GM18873 (cell line): Measurements from ENCODE around the gene COA8.

Source experiments
- ATAC-seq: cut with Tn5 transposase; IDR thresholded peaks from one replicate; pipeline ENCODE4 v1.9.1; 2021; ENCODE audit warnings: mild to moderate bottlenecking, moderate library complexity, moderate number of reproducible peaks; ENCODE audit not compliant: unreplicated experiment, low FRiP score

Gene COA8

DNA sequence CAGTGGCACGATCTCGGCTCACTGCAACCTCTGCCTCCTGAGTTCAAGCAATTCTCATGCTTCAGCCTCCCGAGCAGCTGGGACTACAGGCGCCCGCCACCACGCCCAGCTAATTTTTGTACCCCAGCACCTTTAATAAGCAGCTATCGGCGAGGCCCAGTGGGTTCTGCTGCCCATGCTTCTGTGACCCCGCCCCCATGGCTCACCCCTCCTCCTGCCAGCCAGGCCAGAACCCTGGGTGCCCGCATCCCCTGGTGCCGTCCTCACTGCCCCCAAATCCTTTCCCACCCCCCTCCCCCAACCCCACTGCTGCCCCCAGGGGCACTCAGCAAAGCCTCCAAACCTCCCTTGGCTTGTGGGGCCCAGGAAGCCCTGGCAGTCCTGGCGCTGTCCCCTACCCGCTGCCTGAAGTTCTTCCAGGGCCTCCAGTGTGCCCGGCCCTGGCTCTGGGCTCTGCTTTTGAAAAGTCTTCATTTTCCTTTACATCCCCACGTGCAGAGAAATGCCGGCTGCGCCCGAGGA, 14.8 kb upstream of the COA8 start:
- ATAC-seq: no peak

DNA sequence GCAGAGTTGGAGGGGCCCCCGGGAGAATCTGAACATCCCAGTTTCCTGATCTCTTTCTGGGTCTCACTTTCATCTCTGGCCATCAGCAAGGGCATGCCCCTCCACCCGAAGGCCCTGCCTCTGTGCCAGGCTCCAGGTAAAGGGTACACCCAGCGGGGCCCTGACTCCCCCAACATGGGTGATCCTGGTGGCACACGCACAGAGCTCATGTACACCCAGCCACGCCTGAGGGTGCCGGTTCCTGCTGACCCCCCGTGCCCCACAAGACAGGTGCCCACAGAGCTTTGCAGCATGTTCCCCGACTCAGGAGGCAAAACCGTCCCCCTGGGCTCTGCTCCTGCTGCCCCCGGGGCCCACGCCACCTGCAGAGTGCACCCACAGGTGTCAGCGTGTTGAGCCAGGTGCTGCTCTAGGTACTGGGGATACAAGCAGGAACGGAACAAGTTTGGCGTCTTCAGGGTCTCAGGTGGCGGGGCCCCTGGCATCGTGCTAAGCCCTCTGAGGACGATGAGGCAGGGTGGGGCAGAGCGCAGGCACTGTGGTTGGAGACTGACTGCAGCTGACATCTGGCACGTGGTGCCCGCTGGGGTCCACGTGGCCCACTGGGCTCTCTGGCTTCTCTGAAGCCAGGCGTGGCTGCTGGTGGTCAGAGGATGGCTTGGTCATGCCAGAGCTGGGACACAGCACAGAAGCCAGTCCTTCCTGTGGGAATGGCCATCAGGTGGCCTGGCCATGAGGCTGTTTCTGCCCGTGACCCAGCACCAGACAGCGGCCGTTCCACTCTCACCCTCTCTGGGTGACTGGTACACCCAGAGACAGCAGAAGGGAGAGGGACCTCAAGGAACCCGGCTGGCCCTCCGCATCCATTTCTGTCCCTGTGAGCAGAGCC, 14.1 kb upstream of the COA8 start:
- ATAC-seq: no peak

DNA sequence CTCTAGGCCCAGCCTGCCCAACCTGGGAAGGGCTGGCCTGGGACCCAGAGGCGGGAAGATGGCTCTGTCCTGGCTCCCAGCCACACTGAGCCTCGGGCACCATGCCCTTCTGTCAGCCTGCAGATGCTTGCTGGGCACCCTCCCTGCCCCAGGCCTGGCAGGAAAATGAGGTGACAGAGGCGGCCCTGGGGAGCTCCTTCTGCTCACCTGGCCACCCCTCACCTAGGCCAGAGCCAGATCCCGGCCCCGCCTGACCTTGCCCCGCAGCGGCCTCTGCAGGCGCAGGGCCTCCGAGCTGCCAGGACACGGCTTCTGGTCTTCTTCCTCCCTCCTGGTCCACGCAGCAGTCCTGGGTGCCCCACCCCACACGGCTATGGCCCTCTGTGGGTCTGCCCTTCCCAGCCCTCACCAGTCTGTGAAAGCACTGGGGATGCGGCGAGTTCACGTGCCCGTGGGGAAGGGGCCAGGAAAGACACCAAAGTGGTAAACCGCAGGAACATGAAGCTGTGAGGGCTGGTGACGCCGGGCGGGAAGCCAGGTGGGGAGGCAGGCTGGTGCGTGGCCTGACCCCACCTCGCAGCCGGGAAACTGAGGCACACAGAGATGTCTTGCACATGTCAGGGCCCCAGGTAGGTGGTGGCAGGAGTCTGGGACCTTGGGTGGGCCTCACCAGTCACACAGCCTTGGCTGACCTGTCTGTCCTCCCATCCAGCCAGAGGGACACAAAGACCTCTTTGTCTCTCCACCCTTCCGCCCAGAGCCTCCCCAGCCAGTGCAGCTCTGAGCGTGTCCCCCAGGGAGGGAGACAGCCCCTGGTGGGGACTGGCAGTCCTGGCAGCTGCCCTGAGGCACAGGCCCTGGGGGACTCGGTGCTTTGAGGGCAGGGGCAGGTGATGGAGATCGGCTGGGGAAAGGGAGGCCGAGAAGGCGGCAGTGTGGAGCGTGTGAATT, 13.1 kb upstream of the COA8 start:
- no peak for ATAC-seq

DNA sequence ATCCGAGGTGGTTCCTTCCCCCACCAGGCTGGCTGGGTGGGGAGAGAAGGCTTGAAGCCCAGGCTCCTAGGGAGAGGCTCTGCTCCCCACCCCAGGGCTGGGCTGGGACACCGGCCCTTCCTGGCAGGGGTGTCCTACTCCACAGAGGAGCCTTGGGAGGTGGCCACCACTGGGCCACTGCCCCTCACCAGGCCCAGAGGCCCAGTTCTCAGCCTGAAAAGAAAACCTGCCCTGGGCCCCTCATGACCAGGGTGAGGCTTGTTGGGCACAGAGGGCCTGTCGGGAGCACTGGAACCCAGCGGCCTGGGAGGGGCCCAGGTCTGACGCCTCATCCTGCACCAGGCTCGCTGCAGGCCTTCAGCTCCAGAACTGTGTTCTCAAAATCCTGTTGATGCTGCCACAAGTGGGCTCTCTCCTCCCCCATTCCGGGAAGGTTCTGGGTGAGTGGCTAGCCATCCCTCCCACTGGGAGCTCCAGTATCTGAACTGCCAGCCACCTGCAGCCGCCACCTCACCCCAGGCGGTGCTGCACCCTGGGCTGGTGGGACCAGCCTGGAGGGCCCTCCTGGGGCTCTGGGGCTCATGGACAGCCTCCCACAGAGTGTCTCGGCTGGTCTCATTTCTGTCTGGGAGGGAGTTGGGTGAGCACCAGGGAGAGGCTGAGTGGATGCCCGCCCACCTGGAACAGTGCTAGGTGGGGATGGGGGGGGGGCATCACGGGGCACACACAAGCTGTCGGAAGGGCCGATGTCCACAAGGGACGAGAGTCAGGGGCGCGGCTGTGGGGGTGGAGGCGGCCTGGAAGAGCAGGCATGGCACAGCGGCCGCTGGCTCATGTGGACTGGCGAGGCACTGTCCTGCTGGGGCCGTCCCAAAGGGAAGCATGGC, 12.1 kb upstream of the COA8 start:
- no peak for ATAC-seq

DNA sequence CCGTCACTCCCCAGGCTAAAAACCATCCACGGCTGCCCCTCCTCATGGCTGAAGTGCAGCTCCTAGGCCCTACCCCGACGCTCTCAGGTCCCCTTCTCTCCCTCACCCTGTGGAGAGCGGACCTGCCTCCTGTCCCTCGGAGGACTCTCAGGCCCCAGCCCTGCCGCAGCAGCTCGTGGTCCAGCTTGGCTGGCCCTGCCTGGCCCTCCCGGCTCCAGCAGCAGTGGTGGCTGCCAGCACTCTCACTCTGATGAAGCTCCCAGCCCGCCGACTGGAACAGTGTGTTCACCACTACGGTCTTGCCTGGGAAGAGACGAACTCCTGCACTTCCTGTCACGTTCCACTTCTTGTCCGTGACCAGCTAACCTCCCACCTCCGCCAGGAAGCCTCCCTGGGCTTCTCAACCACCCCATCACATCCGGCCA, 11.4 kb upstream of the COA8 start:
- ATAC-seq: no peak

DNA sequence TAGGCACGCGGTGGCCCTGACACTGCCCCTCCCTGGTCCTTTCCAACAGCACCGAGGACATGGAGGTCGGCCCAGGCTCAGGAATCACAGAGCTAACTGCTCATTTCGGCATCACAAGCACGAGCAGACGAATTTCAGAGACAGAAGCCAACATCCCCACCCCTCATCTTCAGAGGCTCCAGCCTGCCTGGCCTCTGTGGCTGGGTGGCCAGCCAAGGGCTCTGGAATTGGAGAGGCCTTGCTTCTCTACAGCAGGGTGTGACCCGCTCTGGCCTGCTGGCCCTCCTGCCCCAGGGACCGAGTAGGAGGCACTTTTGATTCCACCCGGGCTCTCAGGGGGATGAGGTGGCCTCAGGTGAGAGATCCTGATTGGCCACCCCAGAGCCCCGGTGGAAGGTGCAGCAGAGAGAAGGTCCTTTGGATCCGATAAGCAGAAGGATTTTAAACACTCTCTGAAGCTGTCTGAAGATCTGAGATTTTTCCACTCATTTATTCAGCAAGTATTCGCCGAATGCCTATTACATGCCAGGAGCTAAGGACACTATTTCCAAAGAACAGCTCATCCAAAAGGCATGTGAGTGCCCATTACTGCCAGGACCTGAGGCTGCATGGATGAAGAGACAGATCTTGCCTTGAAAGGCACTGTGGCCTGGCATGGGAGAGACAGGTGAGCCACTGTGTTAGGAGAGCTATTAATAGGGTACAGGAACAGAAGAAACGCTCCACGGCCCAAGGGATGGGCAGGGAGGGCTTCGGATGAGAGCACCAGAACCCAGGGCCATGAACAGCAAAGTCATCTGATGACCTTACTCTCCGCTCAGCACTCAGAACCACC, 10.5 kb upstream of the COA8 start:
- no peak for ATAC-seq

DNA sequence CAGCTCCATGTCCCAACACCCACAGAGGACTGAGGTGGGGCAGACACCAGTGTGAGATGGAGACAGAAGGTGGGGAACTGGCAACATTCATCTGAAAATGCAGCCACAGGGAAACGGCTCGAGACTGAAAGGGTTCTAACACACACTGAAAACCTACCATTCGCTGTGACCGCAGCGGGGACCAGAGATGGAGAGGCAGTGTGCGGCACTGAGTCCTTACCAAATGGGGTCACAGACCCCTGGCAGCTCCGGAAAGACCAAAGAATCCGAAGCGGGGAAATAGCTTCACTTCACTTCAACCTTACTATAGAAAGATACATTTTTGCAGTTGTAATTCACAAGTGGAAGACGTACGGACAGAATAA, 9.9 kb upstream of the COA8 start:
- ATAC-seq: no peak

DNA sequence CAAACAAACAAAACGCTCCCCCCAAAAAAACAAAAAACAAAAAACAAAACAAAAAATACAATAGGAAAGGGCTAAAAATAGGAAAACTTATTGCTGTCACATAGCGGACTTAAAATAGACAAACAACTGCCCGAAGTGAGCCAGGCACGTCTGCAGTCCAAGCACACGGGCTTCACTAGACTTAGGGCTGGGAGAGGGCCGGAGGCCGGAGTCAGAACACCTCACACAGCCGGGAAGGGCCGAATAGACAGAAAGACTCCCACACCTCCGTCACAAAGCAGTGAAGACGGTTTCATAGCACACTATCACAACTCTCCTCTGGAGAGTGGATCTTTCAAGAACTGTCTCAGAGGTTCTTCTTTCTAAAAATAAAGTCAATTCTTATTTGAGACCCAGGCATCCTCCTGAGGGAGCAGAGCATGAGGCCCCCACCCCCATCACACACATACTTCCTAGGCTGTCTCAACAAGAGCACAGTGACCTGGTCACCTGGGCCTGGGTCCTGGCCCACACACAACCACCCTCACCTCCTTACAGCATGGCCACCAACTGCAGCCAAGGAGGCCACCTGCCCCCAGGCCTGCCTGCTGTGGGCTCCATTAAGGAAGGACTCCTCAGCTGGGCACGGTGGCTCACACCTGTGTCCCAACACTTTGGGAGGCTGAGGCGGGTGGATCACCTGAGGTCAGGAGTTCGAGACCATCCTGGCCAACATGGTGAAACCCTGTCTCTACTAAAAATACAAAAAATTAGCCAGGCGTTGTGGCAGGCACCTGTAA, 7.0 kb upstream of the COA8 start:
- no peak for ATAC-seq

DNA sequence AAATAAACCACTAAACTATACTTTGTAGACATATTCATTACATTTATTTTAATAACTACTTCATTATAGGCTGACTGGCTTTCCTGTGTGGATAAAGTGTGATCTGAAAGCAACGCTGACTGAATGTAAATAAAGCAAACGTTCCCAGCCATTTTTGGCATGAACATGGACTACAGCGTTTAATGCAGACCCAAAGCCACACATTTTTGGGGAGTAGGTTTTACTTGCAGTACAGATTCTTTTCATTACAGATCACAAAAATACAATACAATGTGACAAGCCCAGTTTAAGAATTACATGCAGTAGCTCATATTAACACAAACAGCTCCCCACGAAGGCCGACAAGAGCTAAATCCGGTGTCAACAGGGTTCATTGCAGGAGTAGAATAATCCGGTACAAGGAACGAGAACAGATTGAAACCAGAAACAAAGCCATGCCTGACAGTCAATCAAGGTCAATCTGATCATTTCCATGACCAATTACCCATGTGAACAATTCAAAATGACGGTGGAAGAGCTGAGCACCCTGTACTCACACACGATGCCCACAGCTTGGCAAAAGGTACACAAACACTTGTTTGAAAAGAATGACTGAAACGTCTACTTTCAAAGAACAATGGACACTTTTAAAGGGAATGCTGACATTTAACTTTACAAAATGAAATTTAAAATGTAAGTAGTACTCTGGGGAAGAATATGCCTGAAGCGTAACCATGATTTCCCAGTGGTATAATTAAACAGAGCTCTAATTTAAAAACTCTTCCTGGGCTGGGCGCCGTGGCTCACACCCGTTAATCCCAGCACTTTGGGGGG, 5.6 kb upstream of the COA8 start:
- no peak for ATAC-seq

DNA sequence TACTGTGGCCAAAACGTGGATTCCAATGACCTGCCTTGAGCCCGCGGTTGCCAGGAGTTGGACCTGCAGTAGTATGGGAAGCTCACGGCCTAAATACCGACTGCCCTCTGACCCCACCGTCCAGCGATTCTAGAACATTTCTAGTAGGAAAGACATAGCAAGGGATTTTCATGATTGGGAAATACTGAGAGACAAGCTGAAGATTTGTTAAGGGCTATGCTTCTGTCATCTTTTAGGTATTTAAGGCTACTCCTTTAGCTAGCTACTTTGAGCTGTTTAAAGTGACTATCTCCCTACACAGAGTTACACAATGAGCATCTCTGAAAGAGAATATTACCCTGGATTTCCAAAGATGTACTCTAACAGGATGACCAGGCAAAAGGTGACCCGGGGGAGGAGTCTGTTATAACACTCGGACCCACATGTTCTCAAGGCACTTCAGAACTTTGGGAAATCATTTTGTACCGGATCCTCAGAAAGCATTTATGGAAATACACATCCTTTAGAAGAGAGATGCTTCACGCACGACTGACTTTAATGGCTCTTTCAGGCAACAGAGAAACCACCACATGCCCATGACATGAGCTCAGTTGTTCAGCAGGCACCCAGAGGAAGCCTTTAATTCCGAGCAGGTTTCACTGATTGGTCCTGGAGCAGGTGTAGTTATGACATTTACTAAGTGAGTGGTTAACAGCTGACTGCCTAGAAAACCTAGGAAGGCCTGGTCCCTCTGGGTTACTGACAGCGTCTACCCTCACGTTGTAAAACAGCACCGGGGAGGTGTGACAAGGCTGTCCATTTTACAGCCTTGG, 4.5 kb upstream of the COA8 start:
- no peak for ATAC-seq

DNA sequence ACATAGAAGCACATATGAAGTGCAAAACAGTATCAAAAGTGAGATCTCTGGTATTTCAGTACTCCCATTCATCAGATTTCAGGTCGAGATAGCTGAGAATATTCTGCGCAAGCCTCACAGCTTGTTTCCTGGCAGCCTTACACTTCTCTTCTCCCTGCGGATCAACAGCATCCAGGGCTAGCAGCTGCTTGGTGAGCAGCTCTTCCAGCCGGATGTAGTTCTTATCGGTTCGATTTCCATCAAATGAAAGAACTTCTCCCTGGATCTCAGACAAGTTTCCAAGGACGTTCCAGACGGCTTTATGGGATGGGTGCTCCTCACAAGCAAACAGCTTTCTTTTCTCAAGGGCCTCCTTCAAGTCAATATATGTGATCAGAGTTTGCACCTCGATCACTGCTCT, 3.0 kb upstream of the COA8 start:
- ATAC-seq: no peak

DNA sequence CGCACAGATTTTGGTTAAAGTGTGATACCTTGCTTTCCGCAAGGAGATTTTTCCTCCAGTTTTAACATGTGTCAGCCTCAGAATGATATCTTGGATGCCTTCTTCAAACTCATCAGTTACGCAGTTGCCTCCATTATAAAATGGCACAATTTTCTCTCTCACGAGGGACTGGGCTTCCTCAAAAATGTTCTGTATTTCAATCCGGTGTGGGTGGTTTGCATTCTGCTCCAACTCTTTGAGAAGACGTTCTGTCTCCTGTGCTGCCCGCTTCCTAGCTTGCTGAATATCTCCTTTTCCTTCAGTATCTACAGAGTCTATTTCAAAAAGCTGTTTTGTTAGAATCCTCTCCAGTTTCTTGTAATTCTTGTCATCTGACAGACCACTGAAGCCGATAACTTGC, 2.1 kb upstream of the COA8 start:
- no peak for ATAC-seq

DNA sequence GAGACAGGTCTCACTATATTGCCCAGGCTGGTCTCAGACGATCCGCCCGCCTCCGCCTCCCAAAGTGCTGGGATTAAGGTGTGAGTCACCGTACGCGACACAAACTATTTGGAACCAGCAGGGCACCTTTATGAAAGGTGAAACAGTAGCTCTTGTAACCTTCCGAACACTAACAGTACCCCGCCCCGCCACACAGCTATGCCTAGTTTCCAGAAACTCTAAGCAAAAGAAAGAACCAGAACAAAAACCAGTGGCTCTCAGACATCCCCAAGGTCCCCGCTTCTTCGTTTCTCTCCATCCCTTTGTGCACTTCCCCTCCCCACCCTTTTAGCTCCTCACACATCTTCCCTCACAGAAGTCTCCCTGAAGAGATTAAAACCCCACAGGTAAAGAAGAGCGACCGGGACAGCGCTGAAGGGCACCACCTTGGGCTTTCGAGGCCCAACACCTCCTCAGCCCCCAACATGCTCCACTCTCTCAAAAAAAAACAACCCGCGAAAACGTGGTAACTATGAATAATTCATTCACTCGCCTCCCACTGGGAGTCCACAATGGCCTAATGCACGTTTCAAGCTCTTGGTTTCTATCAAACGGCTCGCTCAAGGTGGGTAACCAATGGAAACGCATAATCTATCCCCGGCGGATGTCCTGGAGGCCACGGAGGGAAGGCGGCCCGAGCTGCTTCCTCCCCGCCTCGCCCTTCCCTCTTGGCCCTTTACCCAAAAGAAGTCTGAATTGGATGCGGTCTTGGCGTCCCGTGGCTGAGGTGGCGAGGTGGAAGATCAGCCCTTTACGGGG, 1.2 kb upstream of the COA8 start:
- peak; percentile 10 for ATAC-seq

DNA sequence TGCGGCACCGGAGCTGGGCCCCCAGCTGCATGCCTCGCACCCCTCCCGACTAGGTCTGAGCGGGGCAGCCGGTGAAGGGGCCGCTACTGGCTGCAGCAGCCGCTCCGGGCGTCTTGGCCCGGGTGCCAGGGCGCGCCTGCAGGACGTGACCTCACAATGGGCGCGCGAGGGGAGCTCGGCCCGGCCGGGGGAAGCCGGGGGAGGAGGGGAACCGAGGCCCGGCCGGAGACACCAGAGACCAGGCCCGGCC, 656 bp upstream of the COA8 start:
- ATAC-seq: peak; percentile 4

DNA sequence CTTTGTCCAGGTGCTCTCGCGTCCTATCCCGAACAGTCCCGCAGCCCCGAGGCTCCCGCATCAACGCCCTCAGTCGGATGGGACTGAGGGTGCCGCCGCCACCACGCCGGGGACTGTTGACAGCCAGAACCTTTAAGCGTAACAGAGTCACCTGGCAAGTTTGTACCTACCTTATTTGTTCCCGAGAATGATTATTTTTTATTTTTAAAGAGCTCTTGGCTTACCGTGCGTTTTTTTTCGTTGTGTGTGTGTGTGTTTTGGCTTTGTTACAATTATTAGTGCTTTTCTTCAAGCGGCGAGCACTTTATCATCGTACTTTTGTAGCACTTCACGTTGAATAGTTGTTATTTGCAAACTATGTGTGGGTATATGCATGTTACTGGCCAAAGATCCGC, 463 bp downstream of the COA8 start:
- ATAC-seq: no peak

DNA sequence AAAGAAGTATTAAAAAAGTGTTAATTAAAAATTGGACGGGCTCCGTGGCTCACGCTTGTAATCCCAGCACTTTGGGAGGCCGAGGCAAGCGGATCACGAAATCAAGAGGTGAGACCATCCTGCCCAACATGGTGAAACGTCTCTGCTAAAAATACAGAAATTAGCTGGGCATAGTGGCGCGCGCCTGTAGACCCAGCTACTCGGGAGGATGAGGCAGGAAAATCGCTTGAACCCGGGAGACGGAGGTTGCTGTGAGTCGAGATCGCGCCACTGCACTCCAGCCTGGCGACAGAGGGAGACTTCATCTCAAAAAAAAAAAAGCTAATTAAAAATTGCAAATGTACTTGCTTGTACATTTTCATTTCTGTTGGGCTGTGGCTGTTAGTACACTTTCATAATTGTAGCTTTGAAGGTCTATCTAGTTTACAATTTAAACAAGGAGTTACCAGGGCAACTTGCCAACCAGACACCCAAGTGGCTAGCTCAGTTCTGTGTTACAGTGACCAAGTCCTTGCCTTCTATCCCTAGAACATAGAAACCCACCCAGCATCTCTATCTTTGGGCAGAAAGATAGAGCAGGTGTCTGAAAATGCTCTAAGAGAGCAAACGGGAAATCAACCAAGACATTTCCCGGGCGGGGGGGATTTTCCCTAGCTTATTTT, 1.2 kb downstream of the COA8 start:
- ATAC-seq: no peak
